Measurements from ENCODE around the gene SYT3.

SYT3 gene

DNA sequence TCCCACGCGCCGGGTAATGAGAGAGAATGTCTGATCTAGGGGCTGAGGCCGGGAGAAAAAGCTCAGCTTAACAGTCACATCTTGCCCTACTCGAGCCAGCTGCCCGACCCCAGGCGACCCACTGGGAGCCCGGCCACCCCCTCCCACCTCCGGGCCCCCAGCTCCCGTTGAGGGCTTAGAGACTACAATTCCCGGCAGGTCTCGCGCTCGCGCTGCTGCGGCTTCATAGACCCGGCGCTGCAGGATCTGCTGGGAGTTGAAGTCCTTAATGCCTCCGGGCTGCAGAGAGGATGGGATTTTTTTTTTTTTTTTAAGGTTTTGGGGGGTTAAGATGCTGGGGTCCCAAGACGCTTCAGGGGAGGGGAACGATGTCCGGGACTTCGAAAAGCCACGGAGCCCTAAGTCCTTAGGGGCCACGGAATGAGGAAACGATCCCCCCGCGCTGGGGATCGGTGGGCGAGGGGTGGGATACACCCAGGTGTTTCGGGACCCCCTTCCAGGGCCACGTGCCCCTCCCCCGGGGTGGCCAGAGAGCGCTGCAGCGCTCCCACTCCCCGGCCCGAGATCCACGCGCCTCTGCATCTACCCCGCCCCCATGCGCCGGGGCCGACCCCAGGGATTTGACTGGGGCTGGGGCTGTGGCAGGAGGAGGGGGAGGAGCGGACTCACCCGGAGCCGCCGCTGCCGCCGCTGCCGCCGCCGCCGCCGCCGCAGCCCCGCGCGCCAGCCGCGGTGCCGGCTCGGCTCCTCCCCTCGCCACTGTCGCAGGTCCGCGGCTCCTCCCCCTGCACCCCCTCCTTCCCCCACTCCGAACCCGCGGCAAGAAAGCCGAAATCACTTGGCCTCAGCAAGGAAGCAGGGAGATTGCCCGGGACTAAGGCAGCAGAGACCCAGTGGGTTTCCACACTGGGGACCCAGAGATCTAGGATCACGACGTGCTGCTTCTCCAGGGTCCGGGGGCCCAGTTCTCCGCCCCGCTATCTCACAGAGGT lies at the start of gene SYT3 (continued):
- TF ChIP-seq, protein P1, sequence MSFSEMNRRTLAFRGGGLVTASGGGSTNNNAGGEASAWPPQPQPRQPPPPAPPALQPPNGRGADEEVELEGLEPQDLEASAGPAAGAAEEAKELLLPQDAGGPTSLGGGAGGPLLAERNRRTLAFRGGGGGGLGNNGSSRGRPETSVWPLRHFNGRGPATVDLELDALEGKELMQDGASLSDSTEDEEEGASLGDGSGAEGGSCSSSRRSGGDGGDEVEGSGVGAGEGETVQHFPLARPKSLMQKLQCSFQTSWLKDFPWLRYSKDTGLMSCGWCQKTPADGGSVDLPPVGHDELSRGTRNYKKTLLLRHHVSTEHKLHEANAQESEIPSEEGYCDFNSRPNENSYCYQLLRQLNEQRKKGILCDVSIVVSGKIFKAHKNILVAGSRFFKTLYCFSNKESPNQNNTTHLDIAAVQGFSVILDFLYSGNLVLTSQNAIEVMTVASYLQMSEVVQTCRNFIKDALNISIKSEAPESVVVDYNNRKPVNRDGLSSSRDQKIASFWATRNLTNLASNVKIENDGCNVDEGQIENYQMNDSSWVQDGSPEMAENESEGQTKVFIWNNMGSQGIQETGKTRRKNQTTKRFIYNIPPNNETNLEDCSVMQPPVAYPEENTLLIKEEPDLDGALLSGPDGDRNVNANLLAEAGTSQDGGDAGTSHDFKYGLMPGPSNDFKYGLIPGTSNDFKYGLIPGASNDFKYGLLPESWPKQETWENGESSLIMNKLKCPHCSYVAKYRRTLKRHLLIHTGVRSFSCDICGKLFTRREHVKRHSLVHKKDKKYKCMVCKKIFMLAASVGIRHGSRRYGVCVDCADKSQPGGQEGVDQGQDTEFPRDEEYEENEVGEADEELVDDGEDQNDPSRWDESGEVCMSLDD (tag by site-specific recombination; IDR thresholded peaks at IDR 0.05): peak; percentile 91
- TF ChIP-seq, protein P2, sequence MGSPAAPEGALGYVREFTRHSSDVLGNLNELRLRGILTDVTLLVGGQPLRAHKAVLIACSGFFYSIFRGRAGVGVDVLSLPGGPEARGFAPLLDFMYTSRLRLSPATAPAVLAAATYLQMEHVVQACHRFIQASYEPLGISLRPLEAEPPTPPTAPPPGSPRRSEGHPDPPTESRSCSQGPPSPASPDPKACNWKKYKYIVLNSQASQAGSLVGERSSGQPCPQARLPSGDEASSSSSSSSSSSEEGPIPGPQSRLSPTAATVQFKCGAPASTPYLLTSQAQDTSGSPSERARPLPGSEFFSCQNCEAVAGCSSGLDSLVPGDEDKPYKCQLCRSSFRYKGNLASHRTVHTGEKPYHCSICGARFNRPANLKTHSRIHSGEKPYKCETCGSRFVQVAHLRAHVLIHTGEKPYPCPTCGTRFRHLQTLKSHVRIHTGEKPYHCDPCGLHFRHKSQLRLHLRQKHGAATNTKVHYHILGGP (tag by site-specific recombination; IDR thresholded peaks at IDR 0.05): no peak
- TF ChIP-seq MZF1 (tag by site-specific recombination; IDR thresholded peaks at IDR 0.05; ENCODE audit: borderline replicate concordance): peak; percentile 51; the same call in 1 of the 2 replicates
- TF ChIP-seq GLIS2 (tag by site-specific recombination; IDR thresholded peaks at IDR 0.05): peak; percentile 89
- TF ChIP-seq ZNF423 (tag by site-specific recombination; IDR thresholded peaks at IDR 0.05): no peak
- no peak for TF ChIP-seq ZNF544 (tag by site-specific recombination; IDR thresholded peaks at IDR 0.05)
- no peak for TF ChIP-seq WT1 (tag by site-specific recombination; IDR thresholded peaks at IDR 0.05)
- no peak for TF ChIP-seq ZNF670 (tag by site-specific recombination; IDR thresholded peaks at IDR 0.05; ENCODE audit: low read depth)
- no peak for TF ChIP-seq ZNF792 (tag by site-specific recombination; IDR thresholded peaks at IDR 0.05)
- no peak for TF ChIP-seq ZNF280D (tag by site-specific recombination; IDR thresholded peaks at IDR 0.05)
- TF ChIP-seq, protein P3, sequence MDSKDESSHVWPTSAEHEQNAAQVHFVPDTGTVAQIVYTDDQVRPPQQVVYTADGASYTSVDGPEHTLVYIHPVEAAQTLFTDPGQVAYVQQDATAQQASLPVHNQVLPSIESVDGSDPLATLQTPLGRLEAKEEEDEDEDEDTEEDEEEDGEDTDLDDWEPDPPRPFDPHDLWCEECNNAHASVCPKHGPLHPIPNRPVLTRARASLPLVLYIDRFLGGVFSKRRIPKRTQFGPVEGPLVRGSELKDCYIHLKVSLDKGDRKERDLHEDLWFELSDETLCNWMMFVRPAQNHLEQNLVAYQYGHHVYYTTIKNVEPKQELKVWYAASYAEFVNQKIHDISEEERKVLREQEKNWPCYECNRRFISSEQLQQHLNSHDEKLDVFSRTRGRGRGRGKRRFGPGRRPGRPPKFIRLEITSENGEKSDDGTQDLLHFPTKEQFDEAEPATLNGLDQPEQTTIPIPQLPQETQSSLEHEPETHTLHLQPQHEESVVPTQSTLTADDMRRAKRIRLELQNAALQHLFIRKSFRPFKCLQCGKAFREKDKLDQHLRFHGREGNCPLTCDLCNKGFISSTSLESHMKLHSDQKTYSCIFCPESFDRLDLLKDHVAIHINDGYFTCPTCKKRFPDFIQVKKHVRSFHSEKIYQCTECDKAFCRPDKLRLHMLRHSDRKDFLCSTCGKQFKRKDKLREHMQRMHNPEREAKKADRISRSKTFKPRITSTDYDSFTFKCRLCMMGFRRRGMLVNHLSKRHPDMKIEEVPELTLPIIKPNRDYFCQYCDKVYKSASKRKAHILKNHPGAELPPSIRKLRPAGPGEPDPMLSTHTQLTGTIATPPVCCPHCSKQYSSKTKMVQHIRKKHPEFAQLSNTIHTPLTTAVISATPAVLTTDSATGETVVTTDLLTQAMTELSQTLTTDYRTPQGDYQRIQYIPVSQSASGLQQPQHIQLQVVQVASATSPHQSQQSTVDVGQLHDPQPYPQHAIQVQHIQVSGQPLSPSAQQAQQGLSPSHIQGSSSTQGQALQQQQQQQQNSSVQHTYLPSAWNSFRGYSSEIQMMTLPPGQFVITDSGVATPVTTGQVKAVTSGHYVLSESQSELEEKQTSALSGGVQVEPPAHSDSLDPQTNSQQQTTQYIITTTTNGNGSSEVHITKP (tag by site-specific recombination; IDR thresholded peaks at IDR 0.05): 0 out of 2 replicates have a peak, but pooled peaks have one; percentile 2
- TF ChIP-seq, protein P4, sequence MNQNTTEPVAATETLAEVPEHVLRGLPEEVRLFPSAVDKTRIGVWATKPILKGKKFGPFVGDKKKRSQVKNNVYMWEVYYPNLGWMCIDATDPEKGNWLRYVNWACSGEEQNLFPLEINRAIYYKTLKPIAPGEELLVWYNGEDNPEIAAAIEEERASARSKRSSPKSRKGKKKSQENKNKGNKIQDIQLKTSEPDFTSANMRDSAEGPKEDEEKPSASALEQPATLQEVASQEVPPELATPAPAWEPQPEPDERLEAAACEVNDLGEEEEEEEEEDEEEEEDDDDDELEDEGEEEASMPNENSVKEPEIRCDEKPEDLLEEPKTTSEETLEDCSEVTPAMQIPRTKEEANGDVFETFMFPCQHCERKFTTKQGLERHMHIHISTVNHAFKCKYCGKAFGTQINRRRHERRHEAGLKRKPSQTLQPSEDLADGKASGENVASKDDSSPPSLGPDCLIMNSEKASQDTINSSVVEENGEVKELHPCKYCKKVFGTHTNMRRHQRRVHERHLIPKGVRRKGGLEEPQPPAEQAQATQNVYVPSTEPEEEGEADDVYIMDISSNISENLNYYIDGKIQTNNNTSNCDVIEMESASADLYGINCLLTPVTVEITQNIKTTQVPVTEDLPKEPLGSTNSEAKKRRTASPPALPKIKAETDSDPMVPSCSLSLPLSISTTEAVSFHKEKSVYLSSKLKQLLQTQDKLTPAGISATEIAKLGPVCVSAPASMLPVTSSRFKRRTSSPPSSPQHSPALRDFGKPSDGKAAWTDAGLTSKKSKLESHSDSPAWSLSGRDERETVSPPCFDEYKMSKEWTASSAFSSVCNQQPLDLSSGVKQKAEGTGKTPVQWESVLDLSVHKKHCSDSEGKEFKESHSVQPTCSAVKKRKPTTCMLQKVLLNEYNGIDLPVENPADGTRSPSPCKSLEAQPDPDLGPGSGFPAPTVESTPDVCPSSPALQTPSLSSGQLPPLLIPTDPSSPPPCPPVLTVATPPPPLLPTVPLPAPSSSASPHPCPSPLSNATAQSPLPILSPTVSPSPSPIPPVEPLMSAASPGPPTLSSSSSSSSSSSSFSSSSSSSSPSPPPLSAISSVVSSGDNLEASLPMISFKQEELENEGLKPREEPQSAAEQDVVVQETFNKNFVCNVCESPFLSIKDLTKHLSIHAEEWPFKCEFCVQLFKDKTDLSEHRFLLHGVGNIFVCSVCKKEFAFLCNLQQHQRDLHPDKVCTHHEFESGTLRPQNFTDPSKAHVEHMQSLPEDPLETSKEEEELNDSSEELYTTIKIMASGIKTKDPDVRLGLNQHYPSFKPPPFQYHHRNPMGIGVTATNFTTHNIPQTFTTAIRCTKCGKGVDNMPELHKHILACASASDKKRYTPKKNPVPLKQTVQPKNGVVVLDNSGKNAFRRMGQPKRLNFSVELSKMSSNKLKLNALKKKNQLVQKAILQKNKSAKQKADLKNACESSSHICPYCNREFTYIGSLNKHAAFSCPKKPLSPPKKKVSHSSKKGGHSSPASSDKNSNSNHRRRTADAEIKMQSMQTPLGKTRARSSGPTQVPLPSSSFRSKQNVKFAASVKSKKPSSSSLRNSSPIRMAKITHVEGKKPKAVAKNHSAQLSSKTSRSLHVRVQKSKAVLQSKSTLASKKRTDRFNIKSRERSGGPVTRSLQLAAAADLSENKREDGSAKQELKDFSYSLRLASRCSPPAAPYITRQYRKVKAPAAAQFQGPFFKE (tag by site-specific recombination; IDR thresholded peaks at IDR 0.05; ENCODE audit: borderline replicate concordance): no peak
- no peak for TF ChIP-seq ZNF311 (tag by site-specific recombination; IDR thresholded peaks at IDR 0.05; ENCODE audit: borderline replicate concordance)
- TF ChIP-seq ZNF843 (tag by site-specific recombination; IDR thresholded peaks at IDR 0.05): no peak
- TF ChIP-seq, protein P5, sequence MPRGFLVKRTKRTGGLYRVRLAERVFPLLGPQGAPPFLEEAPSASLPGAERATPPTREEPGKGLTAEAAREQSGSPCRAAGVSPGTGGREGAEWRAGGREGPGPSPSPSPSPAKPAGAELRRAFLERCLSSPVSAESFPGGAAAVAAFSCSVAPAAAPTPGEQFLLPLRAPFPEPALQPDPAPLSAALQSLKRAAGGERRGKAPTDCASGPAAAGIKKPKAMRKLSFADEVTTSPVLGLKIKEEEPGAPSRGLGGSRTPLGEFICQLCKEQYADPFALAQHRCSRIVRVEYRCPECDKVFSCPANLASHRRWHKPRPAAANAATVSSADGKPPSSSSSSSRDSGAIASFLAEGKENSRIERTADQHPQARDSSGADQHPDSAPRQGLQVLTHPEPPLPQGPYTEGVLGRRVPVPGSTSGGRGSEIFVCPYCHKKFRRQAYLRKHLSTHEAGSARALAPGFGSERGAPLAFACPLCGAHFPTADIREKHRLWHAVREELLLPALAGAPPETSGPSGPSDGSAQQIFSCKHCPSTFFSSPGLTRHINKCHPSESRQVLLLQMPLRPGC (tag by site-specific recombination; IDR thresholded peaks at IDR 0.05): no peak
- TF ChIP-seq ZNF621 (tag by site-specific recombination; IDR thresholded peaks at IDR 0.05): no peak
- TF ChIP-seq ZFHX2 (tag by site-specific recombination; conservative IDR thresholded peaks at IDR 0.05): peak; percentile 46; the same call in 1 of the 2 replicates
- peak; percentile 13; the same call in 1 of the 2 replicates for TF ChIP-seq ZIC2 (tag by site-specific recombination; IDR thresholded peaks at IDR 0.05)

All from HEK293 (cell line).